Endothelial cell of umbilical vein (primary cell): Measurements from ENCODE around the gene TES. TPM values are rescaled to one million over a fixed set of nuclear protein-coding genes. Genes with fewer than 3 reads are reported as not detected.

Source experiments
- BruUV-seq: library from RNA; stranded (reverse); fragments of 400-500 nt; replicated peaks from 2 replicates; lab custom pipeline; 2021; lab: Mats Ljungman, UMichigan
- CTCF ChIA-PET: fragments of 300-600, 350-600 bp; sonication (Branson Sonifier 250); formaldehyde crosslinking; loops from one replicate; lab custom pipeline; 2021; ENCODE audit warnings: antibody characterized with exemption, inconsistent platforms; lab: Charles Lee
- POLR2A ChIA-PET: fragments of 300-600, 350-600 bp; sonication (Branson Sonifier 250); formaldehyde crosslinking; loops from one replicate; lab custom pipeline; 2021; ENCODE audit warnings: antibody characterized with exemption, inconsistent platforms; lab: Charles Lee
- DNase-seq: peaks from one replicate; pipeline ENCODE4 v3.0.0-alpha.2; 2011; ENCODE audit warnings: low read depth, low spot score
- FAIRE-seq: peaks from 2 replicates; lab custom pipeline; 2011; peaks lifted over from hg19 to GRCh38; lab: Jason Lieb, UNC
- H2AFZ ChIP-seq: 2 replicates; pipeline ENCODE4 v1.6.0; 2012; ENCODE audit warnings: low read depth, low read length, control low read depth, inconsistent platforms
- H3K27ac ChIP-seq: 2 replicates; pipeline ENCODE4 v1.5.1; 2011; ENCODE audit warnings: low read depth, mild to moderate bottlenecking, control low read depth, low read length, moderate library complexity; ENCODE audit not compliant: insufficient read depth
- H3K27me3 ChIP-seq, 2 experiments: 2 replicates each; pipeline versions ENCODE4 v1.6.0 to v1.6.1; 2011; ENCODE audit warnings: low read length in 2 of 2, mixed read lengths in 1 of 2; ENCODE audit not compliant: control insufficient read depth in 2 of 2, insufficient read depth in 2 of 2
- H3K36me3 ChIP-seq, 2 experiments: 2 replicates in 1 of 2; 3 replicates in 1 of 2; pipeline ENCODE4 v1.5.1; 2011; ENCODE audit warnings: low read length in 2 of 2, mild to moderate bottlenecking in 1 of 2, moderate library complexity in 1 of 2; ENCODE audit not compliant: control insufficient read depth in 2 of 2, insufficient read depth in 2 of 2; ENCODE audit errors: extremely low read depth in 1 of 2
- H3K4me1 ChIP-seq: 3 replicates; pipeline ENCODE4 v1.5.1; 2011; ENCODE audit warnings: mild to moderate bottlenecking, low read length; ENCODE audit not compliant: control insufficient read depth, insufficient read depth; ENCODE audit errors: extremely low read depth
- H3K4me2 ChIP-seq: 2 replicates; pipeline ENCODE4 v1.6.1; 2011; ENCODE audit warnings: low read length, control low read depth, mixed read lengths; ENCODE audit not compliant: insufficient read depth
- H3K4me3 ChIP-seq, 3 experiments: fragments of 200-600 bp in 1 of 3; sonication (generic), shearing (Covaris generic) in 1 of 3; replicated peaks in 1 of 3; 2 replicates each; pipeline ENCODE4 v1.5.1; 2011 to 2016; ENCODE audit warnings: control low read depth in 3 of 3, low read length in 3 of 3, mild to moderate bottlenecking in 2 of 3, inconsistent platforms in 1 of 3, low read depth in 1 of 3, moderate library complexity in 1 of 3; ENCODE audit not compliant: insufficient read depth in 1 of 3
- H3K79me2 ChIP-seq: 2 replicates; pipeline ENCODE4 v1.6.0; 2012; ENCODE audit warnings: low read length, inconsistent platforms; ENCODE audit not compliant: control insufficient read depth, insufficient read depth
- H3K9ac ChIP-seq: replicated peaks from 2 replicates; pipeline ENCODE3; 2011; ENCODE audit warnings: low read length, control low read depth; ENCODE audit not compliant: insufficient read depth; ENCODE audit errors: extremely low read depth
- H3K9me1 ChIP-seq: replicated peaks from 3 replicates; pipeline ENCODE4 v1.6.0; 2011; ENCODE audit warnings: mild to moderate bottlenecking, low read length; ENCODE audit not compliant: control insufficient read depth, insufficient read depth; ENCODE audit errors: extremely low read depth
- H3K9me3 ChIP-seq: replicated peaks from 2 replicates; pipeline ENCODE4 v1.5.1; 2012; ENCODE audit warnings: low read length, inconsistent platforms; ENCODE audit not compliant: control insufficient read depth, insufficient read depth
- H4K20me1 ChIP-seq: replicated peaks from 2 replicates; pipeline ENCODE3; 2011; ENCODE audit warnings: mild to moderate bottlenecking, low read length; ENCODE audit not compliant: control insufficient read depth, insufficient read depth; ENCODE audit errors: extremely low read depth
- EZH2 ChIP-seq: IDR thresholded peaks from 2 replicates; pipeline ENCODE4 v1.6.1; 2012; ENCODE audit warnings: borderline replicate concordance, low read depth, mild to moderate bottlenecking, moderate library complexity, low read length, inconsistent platforms; ENCODE audit not compliant: severe bottlenecking
- FOS ChIP-seq: IDR thresholded peaks from 2 replicates; pipeline ENCODE4 v1.6.1; 2011; ENCODE audit warnings: mild to moderate bottlenecking, low read length, moderate library complexity, borderline replicate concordance; ENCODE audit not compliant: insufficient read depth
- GATA2 ChIP-seq: IDR thresholded peaks from 2 replicates; pipeline ENCODE4 v1.7.0; 2011; ENCODE audit warnings: low read depth, mild to moderate bottlenecking, moderate library complexity, mixed read lengths, low read length; ENCODE audit not compliant: insufficient read length, insufficient read depth
- JUN ChIP-seq: IDR thresholded peaks from 2 replicates; pipeline ENCODE4 v1.6.1; 2011; ENCODE audit warnings: borderline replicate concordance, low read depth; ENCODE audit not compliant: insufficient read length, insufficient read depth
- MYC ChIP-seq: IDR thresholded peaks from one replicate; pipeline ENCODE4 v1.6.1; 2011; ENCODE audit warnings: mild to moderate bottlenecking, low read depth, low read length
- POLR2A ChIP-seq: IDR thresholded peaks from 2 replicates; pipeline ENCODE4 v1.6.1; 2012; ENCODE audit warnings: low read depth, mild to moderate bottlenecking, control low read depth, low read length
- POLR2AphosphoS5 ChIP-seq: IDR thresholded peaks from 2 replicates; pipeline ENCODE4 v1.6.1; 2012; ENCODE audit warnings: low read depth, mild to moderate bottlenecking, control low read depth, low read length, moderate library complexity; ENCODE audit not compliant: insufficient read depth
- dilution Hi-C: fragments of 300-500 bp; cut with MboI; formaldehyde crosslinking; loops from one replicate; pipeline ENCODE4 v1.15.0; 2019; ENCODE audit warnings: low sequenced_read_pairs; ENCODE audit not compliant: extremely low pct_ligation_motif_present
- intact Hi-C: fragments of 100-400 bp; cut with micrococcal nuclease; formaldehyde crosslinking; loops from one replicate; pipeline ENCODE4 v1.10.0; 2022
- polyA plus RNA-seq, 4 experiments: library from polyadenylated mRNA; depleted of rRNA in 3 of 4; stranded (reverse) in 3 of 4; unstranded in 1 of 4; fragments of >200 nt; gene quantifications; 2 replicates each; pipeline versions ENCODE4 v1.2.1 to v1.2.3, GENCODE V29; 2011 to 2012; ENCODE audit warnings: missing spikeins in 1 of 4
- total RNA-seq: library from RNA; stranded (reverse); gene quantifications from 2 replicates; pipeline ENCODE4 v1.2.3, GENCODE V29; 2021
- TF ChIP-seq, protein P1 (sequence below), 2 donors: IDR thresholded peaks; 1 replicate in 1 of 2; 2 replicates in 1 of 2; pipeline ENCODE4 v1.5.1; 2011; ENCODE audit warnings: low read length in 2 of 2, mild to moderate bottlenecking in 2 of 2, moderate library complexity in 2 of 2, control low read depth in 1 of 2, inconsistent platforms in 1 of 2, low read depth in 1 of 2; ENCODE audit not compliant: insufficient read depth in 1 of 2; ENCODE audit errors: extremely low read depth in 1 of 2
- TF ChIP-seq, protein P2 (sequence below): IDR thresholded peaks from 2 replicates; pipeline ENCODE4 v1.6.1; 2011; ENCODE audit not compliant: insufficient read depth, insufficient read length

TES gene
- total and polyA plus RNA-seq, 2 donors (not counting 3 experiments of a cell fraction or from before 2014, with no cell fraction given), result 35.3 to 50.5 TPM

DNA sequence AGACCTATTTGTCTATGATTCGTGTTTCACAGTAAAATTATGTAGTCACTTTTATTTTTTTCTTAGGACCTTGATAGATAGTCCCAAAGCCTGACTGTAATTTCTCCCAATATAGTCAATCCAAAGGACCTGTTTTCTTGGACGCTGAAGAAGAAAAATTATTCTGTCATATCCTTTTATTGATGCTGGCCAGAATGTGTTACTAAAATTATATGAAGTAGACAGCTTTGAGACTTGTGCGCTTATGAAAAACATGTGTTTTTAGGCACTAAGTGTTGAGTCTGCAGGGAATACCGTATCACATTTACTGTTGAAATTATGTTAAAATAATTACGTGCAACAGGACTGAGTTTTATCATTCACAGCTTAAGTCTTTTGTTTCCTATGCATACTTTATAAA, 17.9 kb downstream of the TES start:
- peaks cover 15% of the 10 kb centered on the region for H3K4me1 ChIP-seq
- H2AFZ ChIP-seq, result no peak overlapping the region
- no peak overlapping the region for H3K27ac ChIP-seq
- peaks cover 2% of the 10 kb centered on the region for H3K9me1 ChIP-seq
- H3K27me3 ChIP-seq, result no peaks in the 10 kb centered on the region
- H3K4me3 ChIP-seq, result no peak overlapping the region
- no peak for TF ChIP-seq FOS
- TF ChIP-seq GATA2, result no peak
- no peak for TF ChIP-seq POLR2A
- TF ChIP-seq POLR2AphosphoS5, result no peak
- TF ChIP-seq, protein P1, sequence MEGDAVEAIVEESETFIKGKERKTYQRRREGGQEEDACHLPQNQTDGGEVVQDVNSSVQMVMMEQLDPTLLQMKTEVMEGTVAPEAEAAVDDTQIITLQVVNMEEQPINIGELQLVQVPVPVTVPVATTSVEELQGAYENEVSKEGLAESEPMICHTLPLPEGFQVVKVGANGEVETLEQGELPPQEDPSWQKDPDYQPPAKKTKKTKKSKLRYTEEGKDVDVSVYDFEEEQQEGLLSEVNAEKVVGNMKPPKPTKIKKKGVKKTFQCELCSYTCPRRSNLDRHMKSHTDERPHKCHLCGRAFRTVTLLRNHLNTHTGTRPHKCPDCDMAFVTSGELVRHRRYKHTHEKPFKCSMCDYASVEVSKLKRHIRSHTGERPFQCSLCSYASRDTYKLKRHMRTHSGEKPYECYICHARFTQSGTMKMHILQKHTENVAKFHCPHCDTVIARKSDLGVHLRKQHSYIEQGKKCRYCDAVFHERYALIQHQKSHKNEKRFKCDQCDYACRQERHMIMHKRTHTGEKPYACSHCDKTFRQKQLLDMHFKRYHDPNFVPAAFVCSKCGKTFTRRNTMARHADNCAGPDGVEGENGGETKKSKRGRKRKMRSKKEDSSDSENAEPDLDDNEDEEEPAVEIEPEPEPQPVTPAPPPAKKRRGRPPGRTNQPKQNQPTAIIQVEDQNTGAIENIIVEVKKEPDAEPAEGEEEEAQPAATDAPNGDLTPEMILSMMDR (IDR thresholded peaks at IDR 0.05; ENCODE audit: extremely low read depth in 1 of 2, insufficient read depth in 1 of 2, low read depth in 1 of 2, low read length in 2 of 2), result no peak
- no peak for TF ChIP-seq JUN
- TF ChIP-seq, protein P2, sequence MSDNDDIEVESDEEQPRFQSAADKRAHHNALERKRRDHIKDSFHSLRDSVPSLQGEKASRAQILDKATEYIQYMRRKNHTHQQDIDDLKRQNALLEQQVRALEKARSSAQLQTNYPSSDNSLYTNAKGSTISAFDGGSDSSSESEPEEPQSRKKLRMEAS, result no peak
- TF ChIP-seq MYC, result no peak
- no peak for TF ChIP-seq EZH2
- H3K9me3 ChIP-seq, result no peaks in the 10 kb centered on the region
- peaks cover 8% of the 10 kb centered on the region for H4K20me1 ChIP-seq
- CTCF ChIA-PET, result interaction anchor here (1.1 to 1.5 kb wide), 3 partner anchors 9 to 48 kb away, joined by 3 to 7 read pairs (median 4); no protein-coding TSS in a partner anchor
- no TSS peak for BruUV-seq
- no peak overlapping the region for H3K9ac ChIP-seq
- DNase-seq (no peak), FAIRE-seq (no peak)
- dilution Hi-C loops (no loop called here), intact Hi-C loops (no loop called here)
- H3K79me2 ChIP-seq, result peaks cover 93% of the 10 kb centered on the region
- peaks cover 0 to 4% of the 10 kb centered on the region in 2 experiments for H3K36me3 ChIP-seq
- no peak overlapping the region for H3K4me2 ChIP-seq
- POLR2A ChIA-PET, result interaction anchor here (0.7 kb wide), 1 partner anchor 52 kb away, joined by 3 read pairs; no protein-coding TSS in a partner anchor
